A549 treated with GW870086 at 1 μM for 4 hours (cell line): ENCODE data around the gene TMEM255B. TPM values are rescaled to one million over a fixed set of nuclear protein-coding genes. Genes with fewer than 3 reads are reported as not detected.

Experiments
- total RNA-seq: library from RNA; stranded (reverse); fragments of 200-300 nt; extraction: Qiagen RNA extraction; gene quantifications from 5 replicates; pipeline ENCODE4 v1.2.3, GENCODE V29; 2022; ENCODE audit warnings: low read depth

TMEM255B gene
- 0.57 to 0.88 TPM (median 0.77 TPM) in 5 replicates for total RNA-seq

DNA sequence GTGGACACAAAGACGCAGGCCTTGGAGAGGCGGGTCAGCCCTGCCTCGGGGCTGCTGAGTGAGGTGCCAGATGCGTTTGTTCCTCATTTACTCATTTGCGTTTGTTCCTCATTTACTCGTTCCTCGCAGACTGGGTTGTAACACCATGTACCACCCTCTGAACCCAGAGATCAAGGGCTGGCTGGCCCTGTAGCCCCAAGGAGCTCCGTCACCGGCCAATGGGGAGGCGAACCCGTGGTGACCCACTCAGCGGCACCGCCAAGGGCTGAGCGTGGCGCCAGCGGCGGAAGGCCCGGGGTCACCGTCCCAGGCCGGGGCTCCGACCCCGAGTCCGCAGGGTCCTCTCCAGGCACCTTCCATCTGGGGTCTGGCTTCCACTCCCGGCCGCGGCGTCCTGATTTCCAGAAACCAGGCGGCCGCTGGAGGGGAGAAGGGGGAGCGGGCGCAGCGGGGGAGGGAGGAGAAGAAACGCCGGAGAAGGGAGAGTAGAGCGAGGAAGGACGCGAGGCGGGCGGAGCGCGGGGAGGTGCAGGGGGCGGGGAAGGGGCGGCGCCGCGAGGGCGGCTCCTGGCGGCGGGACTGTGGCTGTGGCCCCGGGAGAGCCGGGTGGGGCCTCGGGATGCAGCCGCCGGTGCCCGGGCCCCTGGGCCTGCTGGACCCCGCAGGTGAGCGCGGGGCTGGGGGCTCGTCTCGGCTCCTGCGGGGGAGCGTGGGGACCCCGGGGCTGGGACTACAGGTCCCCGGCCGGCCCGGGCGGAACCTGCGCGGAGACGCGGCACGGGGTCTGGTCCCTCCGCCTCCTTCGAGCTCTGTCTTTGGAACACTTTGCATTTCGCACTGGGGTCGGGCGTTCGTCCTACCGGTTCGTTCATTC, at the start of gene TMEM255B:
TMEM255B (plus strand) TSS at position 576 of the 874 bp plus-strand sequence; CDS start at position 620, 44 bp downstream.

DNA sequence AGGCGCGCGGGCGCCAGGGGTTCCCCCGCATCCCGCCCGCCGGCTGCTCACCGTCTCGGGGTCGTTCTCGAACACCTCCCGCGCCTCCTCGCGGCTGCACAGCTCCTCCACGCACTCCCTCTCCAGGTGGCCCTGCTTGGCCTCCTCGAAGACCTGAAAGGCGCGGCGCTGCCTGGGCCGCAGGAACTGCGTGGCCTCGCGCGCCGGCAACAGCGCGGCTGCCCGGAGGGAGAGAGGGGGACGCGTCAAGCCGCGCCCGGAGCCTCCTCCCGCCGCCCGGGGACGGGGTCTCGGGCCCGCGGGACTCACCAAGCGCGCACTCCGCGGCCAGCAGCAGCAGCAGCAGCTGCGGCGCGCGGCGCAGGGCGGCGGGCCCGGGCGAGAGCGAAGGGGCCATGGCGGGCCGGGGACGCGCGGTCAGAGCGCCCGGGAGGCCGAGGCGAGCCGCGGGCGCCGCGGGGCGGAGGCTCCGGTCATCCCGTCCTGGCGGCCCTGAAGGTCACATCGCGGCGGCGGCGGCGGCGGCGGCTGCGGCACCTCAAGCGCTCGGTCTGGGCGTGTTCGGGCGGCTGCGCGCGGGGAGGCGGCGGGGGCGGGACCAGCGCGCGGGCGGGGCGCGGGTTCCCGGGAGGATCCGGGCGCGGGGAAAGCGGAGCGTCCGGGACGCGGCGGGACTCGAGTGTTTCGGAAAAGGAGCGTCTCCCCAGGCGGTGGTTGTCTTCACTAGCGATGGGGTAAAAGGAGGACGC, 104.7 kb downstream of the TMEM255B start, which contains the start of gene GAS6:
GAS6 (minus strand) TSS at position 553 of the 749 bp plus-strand sequence; CDS start at position 397, 156 bp downstream.

Other genes with a start within 250 kb of the TMEM255B start
- 91.1 to 107 TPM (median 106 TPM) in 5 replicates for gene TFDP1, start 174.5 kb upstream of the TMEM255B start, total RNA-seq
- not detected in 5 replicates for gene ATP4B, start 101.0 kb upstream of the TMEM255B start, total RNA-seq
- not detected in 5 replicates for gene GRK1, start 92.0 kb upstream of the TMEM255B start, total RNA-seq
- gene GAS6, start 104.8 kb downstream of the TMEM255B start, total RNA-seq, result 7.3 to 9.5 TPM (median 8.6 TPM) in 5 replicates
- 0.07 to 0.21 TPM (median 0.14 TPM) in 5 replicates for gene C13orf46, start 214.8 kb downstream of the TMEM255B start, total RNA-seq